ENCODE measurements around the gene GPS1.

DNA sequence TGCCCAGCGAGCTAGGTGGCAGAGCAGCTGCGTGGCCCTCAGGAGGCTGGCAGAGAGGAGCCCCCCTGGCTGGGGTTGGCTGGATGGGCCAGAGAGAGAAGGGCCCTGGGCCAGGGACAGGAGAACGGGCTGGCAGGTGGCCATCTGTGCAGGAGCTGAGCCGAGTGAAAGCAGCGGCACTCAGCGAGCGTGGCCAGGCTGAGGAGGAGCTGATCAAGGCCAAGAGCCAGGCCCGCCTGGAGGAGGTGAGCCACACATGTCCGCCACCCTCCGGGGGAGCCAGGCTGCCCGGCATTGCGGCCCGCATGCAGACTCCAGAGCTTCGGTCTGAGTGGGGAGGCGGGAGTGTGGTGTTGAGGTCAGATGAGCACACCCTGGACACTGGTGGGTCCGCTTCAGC, 22.3 kb upstream of the GPS1 start:
- TF ChIP-seq, protein P1, sequence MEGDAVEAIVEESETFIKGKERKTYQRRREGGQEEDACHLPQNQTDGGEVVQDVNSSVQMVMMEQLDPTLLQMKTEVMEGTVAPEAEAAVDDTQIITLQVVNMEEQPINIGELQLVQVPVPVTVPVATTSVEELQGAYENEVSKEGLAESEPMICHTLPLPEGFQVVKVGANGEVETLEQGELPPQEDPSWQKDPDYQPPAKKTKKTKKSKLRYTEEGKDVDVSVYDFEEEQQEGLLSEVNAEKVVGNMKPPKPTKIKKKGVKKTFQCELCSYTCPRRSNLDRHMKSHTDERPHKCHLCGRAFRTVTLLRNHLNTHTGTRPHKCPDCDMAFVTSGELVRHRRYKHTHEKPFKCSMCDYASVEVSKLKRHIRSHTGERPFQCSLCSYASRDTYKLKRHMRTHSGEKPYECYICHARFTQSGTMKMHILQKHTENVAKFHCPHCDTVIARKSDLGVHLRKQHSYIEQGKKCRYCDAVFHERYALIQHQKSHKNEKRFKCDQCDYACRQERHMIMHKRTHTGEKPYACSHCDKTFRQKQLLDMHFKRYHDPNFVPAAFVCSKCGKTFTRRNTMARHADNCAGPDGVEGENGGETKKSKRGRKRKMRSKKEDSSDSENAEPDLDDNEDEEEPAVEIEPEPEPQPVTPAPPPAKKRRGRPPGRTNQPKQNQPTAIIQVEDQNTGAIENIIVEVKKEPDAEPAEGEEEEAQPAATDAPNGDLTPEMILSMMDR (IDR thresholded peaks at IDR 0.05) = no peak
- TF ChIP-seq EP300 (IDR thresholded peaks at IDR 0.05) = no peak

All from suprapubic skin (tissue), 3 donors.